K562 (cell line): ENCODE measurements around the gene SUPT5H. TPM values are rescaled to one million over a fixed set of nuclear protein-coding genes. Genes with fewer than 3 reads are reported as not detected.
A peak's percentile ranks its signal among the peaks of the same experiment; 100 is the strongest.

ENCODE experiments used
- CHCHD3 ChIP-seq: fragments of 250-450 bp; sonication (Bioruptor Pico); IDR thresholded peaks from 2 replicates; pipeline ENCODE4 v2.1.2; 2022; ENCODE audit warnings: mild to moderate bottlenecking
- CHD2 ChIP-seq: IDR thresholded peaks from 2 replicates; pipeline ENCODE4 v1.6.1; 2011; ENCODE audit warnings: low read depth, low read length
- DDX20 ChIP-seq: fragments of 450-650 bp; IDR thresholded peaks from 2 replicates; pipeline ENCODE4 v1.6.1; 2016; ENCODE audit warnings: missing genetic modification characterization, low read depth, mild to moderate bottlenecking, missing compliant biosample characterization, moderate library complexity
- DMBX1 ChIP-seq: fragments of 250-450 bp; sonication (Bioruptor Pico); IDR thresholded peaks from 2 replicates; pipeline ENCODE4 v1.8.0; 2022; ENCODE audit warnings: inconsistent platforms, mild to moderate bottlenecking, moderate library complexity, borderline replicate concordance
- FOXK1 ChIP-seq: sonication (generic); formaldehyde crosslinking; IDR thresholded peaks from 2 replicates; pipeline ENCODE4 v1.8.0; 2022; ENCODE audit warnings: missing genetic modification reagents, mild to moderate bottlenecking, borderline replicate concordance
- HBP1 ChIP-seq: fragments of 450-650 bp; formaldehyde crosslinking; IDR thresholded peaks from 2 replicates; pipeline ENCODE4 v1.4.0; 2022; ENCODE audit warnings: missing genetic modification characterization
- HDAC3 ChIP-seq: fragments of 450-650 bp; IDR thresholded peaks from 2 replicates; pipeline ENCODE4 v1.6.1; 2018; ENCODE audit warnings: borderline replicate concordance, mild to moderate bottlenecking, moderate library complexity; ENCODE audit not compliant: partially characterized antibody
- IRF1 ChIP-seq: sonication (generic); formaldehyde crosslinking; IDR thresholded peaks from 2 replicates; pipeline ENCODE4 v1.8.0; 2022; ENCODE audit warnings: missing genetic modification reagents, mild to moderate bottlenecking, borderline replicate concordance
- KLF10 ChIP-seq: fragments of 250-450 bp; sonication (Bioruptor Pico); IDR thresholded peaks from 2 replicates; pipeline ENCODE4 v1.6.1; 2021; ENCODE audit warnings: matching md5 sums
- LCOR ChIP-seq: sonication (generic); formaldehyde crosslinking; IDR thresholded peaks from 2 replicates; pipeline ENCODE4 v1.8.0; 2022; ENCODE audit warnings: mild to moderate bottlenecking, missing genetic modification reagents
- MBD2 ChIP-seq: sonication (generic); IDR thresholded peaks from 2 replicates; pipeline ENCODE4 v1.6.1; 2016; ENCODE audit warnings: low read depth, borderline replicate concordance
- NFE2L1 ChIP-seq: fragments of 450-650 bp; IDR thresholded peaks from 2 replicates; pipeline ENCODE4 v1.6.1; 2016; ENCODE audit warnings: missing genetic modification characterization, low read depth, mild to moderate bottlenecking, missing compliant biosample characterization, moderate library complexity, borderline replicate concordance
- PHB2 ChIP-seq: fragments of 450-650 bp; IDR thresholded peaks from 2 replicates; pipeline ENCODE4 v1.6.1; 2017; ENCODE audit warnings: low read depth
- RAD51 ChIP-seq: fragments of 450-650 bp; IDR thresholded peaks from 2 replicates; pipeline ENCODE4 v1.7.1; 2016; ENCODE audit warnings: low read depth, mild to moderate bottlenecking, borderline replicate concordance
- SOX6 ChIP-seq: fragments of 450-650 bp; IDR thresholded peaks from 2 replicates; pipeline ENCODE4 v1.6.1; 2014; ENCODE audit warnings: mild to moderate bottlenecking
- SREBF1 ChIP-seq: fragments of 150-350 bp; IDR thresholded peaks from 2 replicates; pipeline ENCODE4 v1.6.1; 2014; ENCODE audit warnings: antibody characterized with exemption, low read depth, low read length, borderline replicate concordance
- SRF ChIP-seq, 2 experiments: fragments of 250-450, 450-650 bp in 1 of 2; sonication (Bioruptor Pico) in 1 of 2; sonication (generic) in 1 of 2; formaldehyde crosslinking; IDR thresholded peaks; 2 replicates each; pipeline versions ENCODE4 v1.5.0 to v1.5.1; 2020 to 2022; ENCODE audit warnings: mild to moderate bottlenecking in 1 of 2, missing genetic modification reagents in 1 of 2
- TBL1XR1 ChIP-seq, 2 experiments: IDR thresholded peaks; 2 replicates each; pipeline ENCODE4 v1.6.1; 2012; ENCODE audit warnings: improper control_type of control experiment in 2 of 2, low read length in 2 of 2, mild to moderate bottlenecking in 1 of 2
- TCF3 ChIP-seq: sonication (generic); formaldehyde crosslinking; IDR thresholded peaks from 2 replicates; pipeline ENCODE4 v1.4.0; 2020; ENCODE audit warnings: mild to moderate bottlenecking, missing genetic modification reagents
- TRIM28 ChIP-seq: fragments of 450-650 bp; IDR thresholded peaks from 2 replicates; pipeline ENCODE4 v1.6.1; 2017
- ZEB2 ChIP-seq: fragments of 450-650 bp; IDR thresholded peaks from 2 replicates; pipeline ENCODE4 v1.6.1; 2016
- ZNF274 ChIP-seq: IDR thresholded peaks from 2 replicates; pipeline ENCODE4 v1.6.1; 2011; ENCODE audit warnings: low read depth, mild to moderate bottlenecking, low read length, moderate library complexity, borderline replicate concordance
- polyA plus RNA-seq, 8 experiments: library from polyadenylated mRNA; depleted of rRNA in 4 of 8; stranded (reverse) in 5 of 8; unstranded in 3 of 8; fragments of >200 nt; fragmentation: Nextera tagmentation in 2 of 8; fragmentation: Illumina TruSeq in 1 of 8; extraction: Ambion mirVana in 2 of 8; extraction: Trizol in 1 of 8; gene quantifications; 2 replicates each; pipeline versions ENCODE4 v1.2.1 to v1.2.3, GENCODE V29; 2011 to 2014; ENCODE audit warnings: inconsistent platforms in 1 of 8, missing spikeins in 1 of 8
- total RNA-seq, 7 experiments: library from RNA; depleted of rRNA in 6 of 7; stranded (reverse); fragments of >200 nt in 6 of 7; fragmentation: Illumina TruSeq in 2 of 7; extraction: Trizol in 2 of 7; gene quantifications; 2 replicates each; pipeline versions ENCODE4 v1.2.1 to v1.2.3, GENCODE V29; 2011 to 2021; ENCODE audit warnings: low replicate concordance in 1 of 7
- TF ChIP-seq, protein P1 (sequence below): IDR thresholded peaks from 2 replicates; pipeline ENCODE4 v1.6.1; 2014; ENCODE audit warnings: antibody characterized with exemption

SUPT5H gene
- total and polyA plus RNA-seq, 9 of the 15 experiments (the other 6 are each of a cell fraction or from before 2014, with no cell fraction given) = 13.3 to 85.9 (median 35.9) TPM

DNA sequence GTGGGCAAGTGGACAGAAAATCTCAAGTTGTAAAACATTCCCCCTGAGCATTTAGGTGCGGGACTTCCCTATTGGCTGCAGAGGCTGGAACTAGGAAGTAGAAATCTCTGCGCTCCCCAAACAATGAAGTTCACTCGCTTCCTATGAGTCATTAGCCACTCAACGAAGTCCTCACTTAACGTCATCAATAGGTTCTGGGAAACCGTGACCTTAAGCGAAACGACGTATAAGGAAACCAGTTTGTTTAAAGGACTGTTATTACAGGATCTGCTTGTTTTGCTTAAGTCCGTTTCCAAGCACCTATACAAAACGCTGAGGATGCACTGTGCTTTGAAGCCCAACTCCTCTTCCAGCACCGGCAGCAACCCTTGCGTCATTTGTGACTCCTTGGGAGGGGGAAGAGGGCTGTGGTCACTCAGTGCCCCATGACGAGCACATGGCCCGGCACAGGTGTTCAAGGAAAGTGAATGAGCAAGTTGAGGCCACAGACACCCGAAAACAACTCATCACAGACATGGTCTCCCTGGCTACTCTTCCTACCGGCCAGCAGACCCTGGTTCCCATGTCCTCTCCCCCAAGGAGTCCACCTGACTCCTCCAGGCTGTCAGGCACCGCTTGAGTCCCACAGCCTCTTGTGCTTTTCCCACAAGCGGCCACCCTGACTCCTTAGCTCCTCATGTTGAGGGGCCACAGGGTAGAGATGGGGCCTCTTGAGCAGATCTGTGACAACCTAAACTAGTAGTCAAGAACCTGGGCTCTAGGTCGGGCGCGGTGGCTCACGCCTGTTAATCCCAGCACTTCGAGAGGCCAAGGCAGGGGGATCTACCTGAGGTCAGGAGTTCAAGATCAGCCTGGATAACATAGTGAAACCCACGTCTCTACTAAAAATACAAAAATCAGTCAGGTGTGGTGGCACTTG lies 14.4 kb upstream of the SUPT5H start (continued):
- TF ChIP-seq FOXK1 (CRISPR knock-in tag) = peak; percentile 88; the same call in 1 of the 2 replicates
- TF ChIP-seq KLF10 (CRISPR knock-in tag) = no peak
- no peak for TF ChIP-seq TCF3 (CRISPR knock-in tag)
- peak; percentile 59; the same call in 1 of the 2 replicates for TF ChIP-seq DMBX1
- 0 out of 2 replicates have a peak, but pooled peaks have one; percentile 13 for TF ChIP-seq HBP1
- TF ChIP-seq IRF1 = no peak
- no peak for TF ChIP-seq SREBF1
- TF ChIP-seq SRF (CRISPR knock-in tag; IDR thresholded peaks at IDR 0.05) = no peak; a peak in 1 of 4 replicates
- peak; percentile 4; the same call in 1 of the 2 replicates for TF ChIP-seq MBD2
- no peak for TF ChIP-seq DDX20 (tag)
- TF ChIP-seq SOX6 = peak; percentile 74
- no peak for TF ChIP-seq CHCHD3 (CRISPR knock-in tag)
- TF ChIP-seq PHB2 = no peak
- no peak for TF ChIP-seq TBL1XR1 (IDR thresholded peaks at IDR 0.05; ENCODE audit: low read length in 2 of 2)
- TF ChIP-seq HDAC3 = no peak
- TF ChIP-seq CHD2 = 0 out of 2 replicates have a peak, but pooled peaks have one; percentile 35
- TF ChIP-seq, protein P1, sequence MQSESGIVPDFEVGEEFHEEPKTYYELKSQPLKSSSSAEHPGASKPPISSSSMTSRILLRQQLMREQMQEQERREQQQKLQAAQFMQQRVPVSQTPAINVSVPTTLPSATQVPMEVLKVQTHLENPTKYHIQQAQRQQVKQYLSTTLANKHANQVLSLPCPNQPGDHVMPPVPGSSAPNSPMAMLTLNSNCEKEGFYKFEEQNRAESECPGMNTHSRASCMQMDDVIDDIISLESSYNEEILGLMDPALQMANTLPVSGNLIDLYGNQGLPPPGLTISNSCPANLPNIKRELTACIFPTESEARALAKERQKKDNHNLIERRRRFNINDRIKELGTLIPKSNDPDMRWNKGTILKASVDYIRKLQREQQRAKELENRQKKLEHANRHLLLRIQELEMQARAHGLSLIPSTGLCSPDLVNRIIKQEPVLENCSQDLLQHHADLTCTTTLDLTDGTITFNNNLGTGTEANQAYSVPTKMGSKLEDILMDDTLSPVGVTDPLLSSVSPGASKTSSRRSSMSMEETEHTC = peak; percentile 85
- no peak for TF ChIP-seq NFE2L1 (tag)
- no peak for TF ChIP-seq ZNF274
- TF ChIP-seq TRIM28 = no peak
- peak; percentile 16; the same call in 1 of the 2 replicates for TF ChIP-seq RAD51
- no peak; the same call in 1 of the 2 replicates for TF ChIP-seq ZEB2
- peak; percentile 16; the same call in 1 of the 2 replicates for TF ChIP-seq LCOR (CRISPR knock-in tag)
